PC-3 (cell line): ENCODE measurements around the gene LRRC7. TPM values are rescaled to one million over a fixed set of nuclear protein-coding genes. Genes with fewer than 3 reads are reported as not detected.
"Not testable (repeated sequence)": the region's sequence is repeated elsewhere in the genome, so short reads cannot be mapped to it uniquely, and the experiment has no call there.

Experiments used
- ATAC-seq: fragments of 200-7000 bp; cut with Tn5 transposase; 2 replicates; pipeline ENCODE4 v1.9.1; 2020; ENCODE audit warnings: mild to moderate bottlenecking, moderate library complexity
- BruUV-seq: library from RNA; stranded (reverse); fragments of 400-500 nt; replicated peaks from 2 replicates; lab custom pipeline; 2021; lab: Mats Ljungman, UMichigan
- CTCF ChIA-PET: fragments of 300-600 bp; sonication (Branson Sonifier 250); formaldehyde crosslinking; loops from one replicate; lab custom pipeline; 2022; ENCODE audit warnings: antibody characterized with exemption; lab: Charles Lee
- POLR2A ChIA-PET: fragments of 300-600 bp; sonication (Branson Sonifier 250); formaldehyde crosslinking; loops from one replicate; lab custom pipeline; 2022; ENCODE audit warnings: antibody characterized with exemption; ENCODE audit not compliant: unreplicated experiment; lab: Charles Lee
- DNase-seq: peaks from one replicate; pipeline ENCODE4 v3.0.0-alpha.2; 2015
- H2AFZ ChIP-seq: fragments of 300-600 bp; sonication (generic); 2 replicates; pipeline ENCODE4 v1.6.0; 2016; ENCODE audit warnings: antibody characterized with exemption, low read length
- H3F3A ChIP-seq: fragments of 300-600 bp; sonication (generic); one replicate; pipeline ENCODE4 v1.6.0; 2017; ENCODE audit warnings: antibody characterized with exemption, low read length, control low read depth, mild to moderate bottlenecking; ENCODE audit not compliant: unreplicated experiment
- H3K27ac ChIP-seq: fragments of 300-600 bp; sonication (generic); 2 replicates; pipeline ENCODE4 v1.5.1; 2016; ENCODE audit warnings: mild to moderate bottlenecking, low read length
- H3K27me3 ChIP-seq: fragments of 300-600 bp; sonication (generic); 2 replicates; pipeline ENCODE4 v1.6.1; 2016; ENCODE audit warnings: low read length, mixed read lengths
- H3K36me3 ChIP-seq: fragments of 300-600 bp; sonication (generic); 2 replicates; pipeline ENCODE4 v1.6.1; 2016; ENCODE audit warnings: low read depth, mixed run types, low read length, mixed read lengths
- H3K4me1 ChIP-seq: fragments of 300-600 bp; sonication (generic); 2 replicates; pipeline ENCODE4 v1.5.1; 2016; ENCODE audit warnings: low read length; ENCODE audit not compliant: insufficient read depth
- H3K4me2 ChIP-seq: fragments of 300-600 bp; sonication (generic); 2 replicates; pipeline ENCODE4 v1.6.0; 2016; ENCODE audit warnings: low read length
- H3K4me3 ChIP-seq: fragments of 300-600 bp; sonication (generic); 2 replicates; pipeline ENCODE4 v1.5.1; 2016; ENCODE audit warnings: mild to moderate bottlenecking, low read length, mixed read lengths
- H3K79me2 ChIP-seq: fragments of 300-600 bp; sonication (generic); 2 replicates; pipeline ENCODE4 v1.6.1; 2017; ENCODE audit warnings: low read length, mixed read lengths
- H3K9ac ChIP-seq: fragments of 300-600 bp; sonication (generic); 2 replicates; pipeline ENCODE4 v1.6.0; 2016; ENCODE audit warnings: mild to moderate bottlenecking, low read length
- H3K9me2 ChIP-seq: fragments of 300-600 bp; sonication (generic); replicated peaks from 2 replicates; pipeline ENCODE4 v1.6.1; 2016; ENCODE audit warnings: mixed run types, low read length, mixed read lengths
- H3K9me3 ChIP-seq: fragments of 300-600 bp; sonication (generic); 2 replicates; pipeline ENCODE4 v1.6.1; 2016; ENCODE audit warnings: low read length, mixed read lengths
- H4K20me1 ChIP-seq: fragments of 300-600 bp; sonication (generic); 2 replicates; pipeline ENCODE4 v1.6.1; 2016; ENCODE audit warnings: low read length, mixed read lengths
- EZH2 ChIP-seq: fragments of 300-600 bp; sonication (generic); IDR thresholded peaks from one replicate; pipeline ENCODE4 v1.6.1; 2017; ENCODE audit warnings: antibody characterized with exemption, mild to moderate bottlenecking, low read length; ENCODE audit not compliant: unreplicated experiment
- EZH2phosphoT487 ChIP-seq: fragments of 300-600 bp; sonication (generic); IDR thresholded peaks from 2 replicates; pipeline ENCODE4 v1.6.1; 2018; ENCODE audit warnings: mild to moderate bottlenecking, antibody characterized with exemption, low read length, borderline replicate concordance
- intact Hi-C: fragments of 100-400 bp; cut with micrococcal nuclease; formaldehyde crosslinking; loops from 2 replicates; pipeline ENCODE4 v1.9.0; 2023
- total RNA-seq: library from RNA; depleted of rRNA; stranded (reverse); fragments of >200 nt; gene quantifications from 2 replicates; pipeline ENCODE4 v1.2.3, GENCODE V29; 2014
- TF ChIP-seq, protein P1 (sequence below): fragments of 300-600 bp; sonication (generic); conservative IDR thresholded peaks from 2 replicates; pipeline ENCODE4 v1.5.1; 2017; ENCODE audit warnings: antibody characterized with exemption, low read depth, mild to moderate bottlenecking, low read length

Gene LRRC7
- total RNA-seq, 1 experiment from 2014 or later, result 0.04 TPM

GRCh38 chr1:69863704-69864103 is 296.0 kb downstream of the LRRC7 start:
- no TSS peak for BruUV-seq
- CTCF ChIA-PET, result no interaction called here
- intact Hi-C loops, result no loop called here
- H3K9me2 ChIP-seq, result no peaks in the 10 kb centered on the region
- H2AFZ ChIP-seq, result no peak overlapping the region
- no peaks in the 10 kb centered on the region for H3K36me3 ChIP-seq
- H4K20me1 ChIP-seq, result no peaks in the 10 kb centered on the region
- DNase-seq (no peak), ATAC-seq (no peak)
- no peaks in the 10 kb centered on the region for H3K9me3 ChIP-seq
- H3K27ac ChIP-seq, result no peak overlapping the region
- H3K9ac ChIP-seq, result no peak overlapping the region
- TF ChIP-seq EZH2phosphoT487 (no peak), EZH2 (no peak)
- TF ChIP-seq, protein P1, sequence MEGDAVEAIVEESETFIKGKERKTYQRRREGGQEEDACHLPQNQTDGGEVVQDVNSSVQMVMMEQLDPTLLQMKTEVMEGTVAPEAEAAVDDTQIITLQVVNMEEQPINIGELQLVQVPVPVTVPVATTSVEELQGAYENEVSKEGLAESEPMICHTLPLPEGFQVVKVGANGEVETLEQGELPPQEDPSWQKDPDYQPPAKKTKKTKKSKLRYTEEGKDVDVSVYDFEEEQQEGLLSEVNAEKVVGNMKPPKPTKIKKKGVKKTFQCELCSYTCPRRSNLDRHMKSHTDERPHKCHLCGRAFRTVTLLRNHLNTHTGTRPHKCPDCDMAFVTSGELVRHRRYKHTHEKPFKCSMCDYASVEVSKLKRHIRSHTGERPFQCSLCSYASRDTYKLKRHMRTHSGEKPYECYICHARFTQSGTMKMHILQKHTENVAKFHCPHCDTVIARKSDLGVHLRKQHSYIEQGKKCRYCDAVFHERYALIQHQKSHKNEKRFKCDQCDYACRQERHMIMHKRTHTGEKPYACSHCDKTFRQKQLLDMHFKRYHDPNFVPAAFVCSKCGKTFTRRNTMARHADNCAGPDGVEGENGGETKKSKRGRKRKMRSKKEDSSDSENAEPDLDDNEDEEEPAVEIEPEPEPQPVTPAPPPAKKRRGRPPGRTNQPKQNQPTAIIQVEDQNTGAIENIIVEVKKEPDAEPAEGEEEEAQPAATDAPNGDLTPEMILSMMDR, result no peak
- no peaks in the 10 kb centered on the region for H3K79me2 ChIP-seq
- POLR2A ChIA-PET, result no interaction called here
- no peaks in the 10 kb centered on the region for H3F3A ChIP-seq
- 0 out of 2 replicates have a peak, but pooled peaks cover 4% of the 10 kb centered on the region for H3K27me3 ChIP-seq
- no peak overlapping the region for H3K4me3 ChIP-seq
- H3K4me1 ChIP-seq, result no peaks in the 10 kb centered on the region
- H3K4me2 ChIP-seq, result no peak overlapping the region

- DNase-seq (no peak), ATAC-seq (no peak)
- no peak overlapping the region for H3K27ac ChIP-seq
- no peaks in the 10 kb centered on the region for H3K9me3 ChIP-seq
- TF ChIP-seq, protein P1, result no peak
- no peak for TF ChIP-seq EZH2
- no peak for TF ChIP-seq EZH2phosphoT487
- CTCF ChIA-PET, result no interaction called here
- H3K36me3 ChIP-seq, result no peaks in the 10 kb centered on the region
- H3K4me3 ChIP-seq, result no peak overlapping the region
- POLR2A ChIA-PET, result no interaction called here
- H3F3A ChIP-seq, result no peaks in the 10 kb centered on the region
- H3K4me2 ChIP-seq, result no peak overlapping the region
- peaks cover 42% of the 10 kb centered on the region for H3K27me3 ChIP-seq
- no peaks in the 10 kb centered on the region for H3K79me2 ChIP-seq
- BruUV-seq, result no TSS peak
- no peak overlapping the region for H3K9ac ChIP-seq
- H2AFZ ChIP-seq, result no peak overlapping the region
- no peaks in the 10 kb centered on the region for H3K9me2 ChIP-seq
- no peaks in the 10 kb centered on the region for H3K4me1 ChIP-seq
- H4K20me1 ChIP-seq, result no peaks in the 10 kb centered on the region
- intact Hi-C loops, result no loop called here
Observed at GRCh38 chr1:69871412-69871811, 303.7 kb downstream of the LRRC7 start.

DNA sequence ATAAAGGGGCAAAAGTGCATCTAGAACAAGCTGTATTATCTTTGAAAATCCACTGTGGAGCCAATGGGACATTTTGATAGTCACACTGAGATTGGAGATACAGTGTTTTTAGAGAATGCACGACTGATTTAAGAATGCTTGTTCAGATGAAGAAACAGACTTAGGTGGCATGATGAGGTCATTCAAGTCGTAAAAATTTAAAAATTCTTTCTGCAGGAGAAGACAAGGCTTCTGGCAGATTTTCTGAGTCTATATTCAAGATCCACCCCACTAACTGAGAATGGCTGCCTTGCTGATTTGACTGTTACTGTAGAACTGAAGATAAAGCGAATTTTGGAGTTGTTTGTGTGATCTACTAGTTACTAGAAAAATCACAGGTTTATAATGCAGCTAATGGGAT is 310.6 kb downstream of the LRRC7 start:
- POLR2A ChIA-PET, result no interaction called here
- TF ChIP-seq EZH2phosphoT487, result no peak
- TF ChIP-seq, protein P1, result no peak
- TF ChIP-seq EZH2, result no peak
- H3K9me3 ChIP-seq, result no peaks in the 10 kb centered on the region
- no peaks in the 10 kb centered on the region for H3K36me3 ChIP-seq
- no peak overlapping the region for H3K27ac ChIP-seq
- H3K4me3 ChIP-seq, result no peak overlapping the region
- DNase-seq (no peak), ATAC-seq (no peak)
- no peaks in the 10 kb centered on the region for H3F3A ChIP-seq
- intact Hi-C loops, result no loop called here
- no peaks in the 10 kb centered on the region for H3K4me1 ChIP-seq
- H3K4me2 ChIP-seq, result no peak overlapping the region
- H3K27me3 ChIP-seq, result peaks cover 54% of the 10 kb centered on the region
- no peaks in the 10 kb centered on the region for H3K79me2 ChIP-seq
- H2AFZ ChIP-seq, result no peak overlapping the region
- no peaks in the 10 kb centered on the region for H4K20me1 ChIP-seq
- no TSS peak for BruUV-seq
- no peak overlapping the region for H3K9ac ChIP-seq
- H3K9me2 ChIP-seq, result no peaks in the 10 kb centered on the region
- CTCF ChIA-PET, result no interaction called here

GRCh38 chr1:69888016-69888415 is 320.3 kb downstream of the LRRC7 start:
- H3F3A ChIP-seq, H3K27ac ChIP-seq, BruUV-seq, POLR2A ChIA-PET, CTCF ChIA-PET, H2AFZ ChIP-seq, H3K4me2 ChIP-seq, intact Hi-C loops, H4K20me1 ChIP-seq, H3K4me1 ChIP-seq, H3K36me3 ChIP-seq, H3K4me3 ChIP-seq, H3K27me3 ChIP-seq, H3K9me2 ChIP-seq, ATAC-seq, H3K9ac ChIP-seq, H3K79me2 ChIP-seq, H3K9me3 ChIP-seq, DNase-seq: not testable (repeated sequence)
